Thyroid gland (tissue), 4 donors: ENCODE data around the gene RANBP1.

Experiments
- POLR2A ChIP-seq, 2 donors: fragments of 450-650 bp; IDR thresholded peaks; one replicate each; pipeline ENCODE4 v1.6.1; 2017; ENCODE audit warnings: antibody characterized with exemption in 2 of 2, mild to moderate bottlenecking in 2 of 2, moderate library complexity in 1 of 2
- TF ChIP-seq, protein P1 (sequence below), 6 experiments: fragments of 200-600 bp in 3 of 6; fragments of 450-650 bp in 3 of 6; sonication (generic) in 3 of 6; IDR thresholded peaks; one replicate each; pipeline ENCODE4 v1.5.1; 2016 to 2019; ENCODE audit warnings: antibody characterized with exemption in 6 of 6, mild to moderate bottlenecking in 2 of 6, inconsistent platforms in 1 of 6, moderate library complexity in 1 of 6

DNA sequence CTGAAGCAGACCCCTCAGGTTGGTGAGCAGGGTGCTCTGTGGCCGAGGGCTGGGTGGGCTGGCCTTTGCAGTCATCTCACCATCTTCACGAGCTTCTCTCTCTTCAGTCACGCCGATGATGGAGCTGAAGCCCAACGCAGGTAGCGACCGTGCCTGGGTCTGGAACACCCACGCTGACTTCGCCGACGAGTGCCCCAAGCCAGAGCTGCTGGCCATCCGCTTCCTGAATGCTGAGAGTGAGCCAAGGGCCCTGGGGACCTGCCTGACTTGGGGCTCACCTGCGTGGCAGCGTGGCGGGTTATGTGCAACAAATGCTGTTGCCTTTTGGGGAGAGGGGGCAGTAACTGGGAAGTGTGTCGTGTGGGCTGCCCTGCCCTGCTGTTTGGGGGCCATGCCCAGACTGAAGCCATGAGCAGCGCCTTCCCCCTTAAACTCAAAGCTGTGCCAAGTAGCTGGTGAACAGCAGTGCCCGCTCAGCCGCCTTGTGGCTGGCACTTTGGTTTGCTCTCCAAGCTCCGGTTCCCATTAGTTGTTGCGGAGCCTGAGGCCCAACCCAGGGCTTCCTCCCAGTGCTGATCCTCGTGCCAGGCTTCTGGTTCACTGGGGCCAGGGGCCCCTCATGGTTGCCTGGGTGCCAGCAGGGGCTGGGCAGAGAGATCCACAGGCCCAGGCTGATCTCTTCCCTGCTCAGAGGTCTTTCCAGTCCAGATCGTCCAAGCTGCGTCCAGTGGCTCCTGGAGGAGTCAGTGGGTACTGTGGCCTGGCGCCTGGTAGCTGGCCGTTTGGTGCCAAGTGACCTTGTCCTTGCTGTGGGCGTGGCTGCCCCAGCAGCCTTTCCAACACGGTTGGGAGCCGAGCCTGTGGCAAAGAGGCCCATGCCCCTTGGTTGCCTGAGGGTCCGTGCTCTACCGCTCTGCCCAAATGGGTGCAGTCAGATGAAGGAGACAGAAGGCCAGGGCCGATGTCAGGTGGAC lies 9.6 kb downstream of the RANBP1 start:
- TF ChIP-seq POLR2A (IDR thresholded peaks at IDR 0.05), result no peak
- TF ChIP-seq, protein P1, sequence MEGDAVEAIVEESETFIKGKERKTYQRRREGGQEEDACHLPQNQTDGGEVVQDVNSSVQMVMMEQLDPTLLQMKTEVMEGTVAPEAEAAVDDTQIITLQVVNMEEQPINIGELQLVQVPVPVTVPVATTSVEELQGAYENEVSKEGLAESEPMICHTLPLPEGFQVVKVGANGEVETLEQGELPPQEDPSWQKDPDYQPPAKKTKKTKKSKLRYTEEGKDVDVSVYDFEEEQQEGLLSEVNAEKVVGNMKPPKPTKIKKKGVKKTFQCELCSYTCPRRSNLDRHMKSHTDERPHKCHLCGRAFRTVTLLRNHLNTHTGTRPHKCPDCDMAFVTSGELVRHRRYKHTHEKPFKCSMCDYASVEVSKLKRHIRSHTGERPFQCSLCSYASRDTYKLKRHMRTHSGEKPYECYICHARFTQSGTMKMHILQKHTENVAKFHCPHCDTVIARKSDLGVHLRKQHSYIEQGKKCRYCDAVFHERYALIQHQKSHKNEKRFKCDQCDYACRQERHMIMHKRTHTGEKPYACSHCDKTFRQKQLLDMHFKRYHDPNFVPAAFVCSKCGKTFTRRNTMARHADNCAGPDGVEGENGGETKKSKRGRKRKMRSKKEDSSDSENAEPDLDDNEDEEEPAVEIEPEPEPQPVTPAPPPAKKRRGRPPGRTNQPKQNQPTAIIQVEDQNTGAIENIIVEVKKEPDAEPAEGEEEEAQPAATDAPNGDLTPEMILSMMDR (IDR thresholded peaks at IDR 0.05), result no peak
